CD14-positive monocyte (primary cell): ENCODE measurements around the gene USPL1. TPM values are rescaled to one million over a fixed set of nuclear protein-coding genes. Genes with fewer than 3 reads are reported as not detected.

ENCODE experiments used
- DNase-seq, 3 donors: peaks; one replicate each; pipeline ENCODE4 v3.0.0-alpha.2; 2011 to 2022
- H2AFZ ChIP-seq: 2 replicates; pipeline ENCODE4 v1.6.0; 2012; ENCODE audit warnings: mild to moderate bottlenecking, low read depth, low read length, inconsistent platforms; ENCODE audit not compliant: insufficient read depth, poor library complexity, severe bottlenecking
- H3K27ac ChIP-seq, 2 donors: 1 replicate in 1 of 2; 2 replicates in 1 of 2; pipeline ENCODE4 v1.5.1; 2012 to 2013; ENCODE audit warnings: low read length in 2 of 2, control low read depth in 1 of 2, inconsistent platforms in 1 of 2, low read depth in 1 of 2, mild to moderate bottlenecking in 1 of 2
- H3K27me3 ChIP-seq, 2 donors: one replicate each; pipeline versions ENCODE4 v1.6.0 to v1.6.1; 2011 to 2013; ENCODE audit warnings: low read length in 2 of 2; ENCODE audit not compliant: control insufficient read depth in 2 of 2, insufficient read depth in 2 of 2
- H3K36me3 ChIP-seq, 2 donors: replicated peaks in 1 of 2; 1 replicate in 1 of 2; 2 replicates in 1 of 2; pipeline versions ENCODE4 v1.5.1 to v1.6.1; 2012 to 2013; ENCODE audit warnings: low read length in 2 of 2, control low read depth in 1 of 2, inconsistent platforms in 1 of 2, mild to moderate bottlenecking in 1 of 2; ENCODE audit not compliant: insufficient read depth in 2 of 2, control insufficient read depth in 1 of 2
- H3K4me1 ChIP-seq, 2 donors: 1 replicate in 1 of 2; 2 replicates in 1 of 2; pipeline versions ENCODE4 v1.5.1 to v1.6.1; 2012 to 2013; ENCODE audit warnings: low read length in 2 of 2, control low read depth in 1 of 2, inconsistent platforms in 1 of 2, mild to moderate bottlenecking in 1 of 2, moderate library complexity in 1 of 2; ENCODE audit not compliant: insufficient read depth in 2 of 2, control insufficient read depth in 1 of 2
- H3K4me2 ChIP-seq: replicated peaks from 2 replicates; pipeline ENCODE3; 2012; ENCODE audit warnings: low read length, moderate library complexity, mild to moderate bottlenecking; ENCODE audit not compliant: poor library complexity, severe bottlenecking; ENCODE audit errors: extremely low read depth
- H3K4me3 ChIP-seq, 3 experiments: fragments of 200-600 bp in 1 of 3; sonication (generic) in 1 of 3; replicated peaks in 1 of 3; 1 replicate in 2 of 3; 2 replicates in 1 of 3; pipeline ENCODE4 v1.5.1; 2011 to 2013; ENCODE audit warnings: low read length in 3 of 3, mild to moderate bottlenecking in 3 of 3, control low read depth in 2 of 3, low read depth in 2 of 3, inconsistent platforms in 1 of 3, moderate library complexity in 1 of 3
- H3K79me2 ChIP-seq: 2 replicates; pipeline ENCODE4 v1.6.0; 2012; ENCODE audit warnings: mild to moderate bottlenecking, control low read depth, inconsistent platforms, low read length, moderate library complexity; ENCODE audit not compliant: insufficient read depth
- H3K9ac ChIP-seq: 2 replicates; pipeline ENCODE4 v1.6.0; 2017; ENCODE audit warnings: low read length, mild to moderate bottlenecking; ENCODE audit not compliant: insufficient read depth, poor library complexity, severe bottlenecking
- H3K9me3 ChIP-seq, 2 donors: replicated peaks in 1 of 2; 1 replicate in 1 of 2; 2 replicates in 1 of 2; pipeline versions ENCODE4 v1.5.1 to v1.6.1; 2012 to 2013; ENCODE audit warnings: low read length in 2 of 2, control low read depth in 1 of 2; ENCODE audit not compliant: control insufficient read depth in 1 of 2, insufficient read depth in 1 of 2
- H4K20me1 ChIP-seq: 2 replicates; pipeline ENCODE4 v1.6.0; 2012; ENCODE audit warnings: mild to moderate bottlenecking, low read length, control low read depth, moderate library complexity; ENCODE audit not compliant: insufficient read depth
- H3K27ac Mint-ChIP-seq, 7 donors: one replicate each; pipeline ENCODE4 v1.8.0; 2020; ENCODE audit warnings: mild to moderate bottlenecking in 7 of 7, mixed read lengths in 7 of 7, moderate library complexity in 6 of 7, inconsistent platforms in 2 of 7
- H3K27me3 Mint-ChIP-seq, 3 donors: one replicate each; pipeline ENCODE4 v1.8.0; 2021 to 2022; ENCODE audit warnings: low read depth in 3 of 3, mild to moderate bottlenecking in 3 of 3, mixed read lengths in 3 of 3, moderate library complexity in 3 of 3, inconsistent platforms in 1 of 3
- H3K36me3 Mint-ChIP-seq, 2 donors: one replicate each; pipeline ENCODE4 v1.8.0; 2020; ENCODE audit warnings: mixed read lengths in 2 of 2, inconsistent platforms in 1 of 2, mild to moderate bottlenecking in 1 of 2
- H3K4me1 Mint-ChIP-seq: one replicate; pipeline ENCODE4 v1.8.0; 2020; ENCODE audit warnings: mild to moderate bottlenecking, mixed read lengths
- H3K4me3 Mint-ChIP-seq, 2 donors: one replicate each; pipeline ENCODE4 v1.8.0; 2020; ENCODE audit warnings: mild to moderate bottlenecking in 2 of 2, mixed read lengths in 2 of 2, moderate library complexity in 1 of 2
- H3K9me3 Mint-ChIP-seq, 7 donors: one replicate each; pipeline ENCODE4 v1.8.0; 2020 to 2022; ENCODE audit warnings: mixed read lengths in 7 of 7, mild to moderate bottlenecking in 6 of 7, moderate library complexity in 6 of 7, inconsistent platforms in 2 of 7
- CTCF ChIP-seq: fragments of 200-600 bp; IDR thresholded peaks from one replicate; pipeline ENCODE4 v1.8.0; 2022; ENCODE audit warnings: antibody characterized with exemption, mild to moderate bottlenecking
- WGBS: methylation state at CpG from one replicate; pipeline ENCODE4 v1.1.5; 2013; ENCODE audit warnings: missing lambda C conversion rate; ENCODE audit not compliant: insufficient coverage; 5-methylcytosine and 5-hydroxymethylcytosine counted together
- intact Hi-C, 2 donors: fragments of 100-400 bp; cut with micrococcal nuclease; formaldehyde crosslinking; loops; one replicate each; pipeline versions ENCODE4 v1.15.0 to v1.15.1; 2023
- polyA plus RNA-seq, 3 donors: library from polyadenylated mRNA; depleted of rRNA in 1 of 3; unstranded in 2 of 3; stranded (reverse) in 1 of 3; fragments of 300-500 nt in 2 of 3; fragments of >200 nt in 1 of 3; fragmentation: Illumina TruSeq in 2 of 3; gene quantifications; 1 replicate in 2 of 3; 2 replicates in 1 of 3; pipeline ENCODE4 v1.2.3, GENCODE V29; 2012 to 2021

USPL1 gene
- polyA plus RNA-seq, 3 donors, result 3.9 to 20.5 (median 5.5) TPM

GRCh38 chr13:30619731-30620130, 2.0 kb downstream of the USPL1 start:
- no peaks in the 10 kb centered on the region for H3K9me3 Mint-ChIP-seq
- no peak for TF ChIP-seq CTCF
- H3K4me3 ChIP-seq, result peak overlapping the region in 1 of 3 experiments; percentile 95

GRCh38 chr13:30620941-30621340, 3.2 kb downstream of the USPL1 start:
- no peak for TF ChIP-seq CTCF
- Mint-ChIP-seq H3K27me3 (no peaks in the 10 kb centered on the region), H3K4me1 (no peaks in the 10 kb centered on the region), H3K9me3 (no peaks in the 10 kb centered on the region), H3K27ac (no peak overlapping the region), H3K4me3 (no peak overlapping the region), H3K36me3 (peaks cover 37 to 40% of the 10 kb centered on the region in 2 donors)
- H3K4me3 ChIP-seq, result no peak overlapping the region
- H3K27me3 ChIP-seq, result no peaks in the 10 kb centered on the region
- H3K36me3 ChIP-seq, result peaks cover 32 to 34% of the 10 kb centered on the region in 2 donors
- peaks cover 20 to 25% of the 10 kb centered on the region in 2 donors for H3K4me1 ChIP-seq
- peaks cover 82% of the 10 kb centered on the region for H3K79me2 ChIP-seq
- no peaks in the 10 kb centered on the region for H3K9me3 ChIP-seq
- no peak overlapping the region for H3K27ac ChIP-seq
- H2AFZ ChIP-seq, result no peak overlapping the region
- intact Hi-C loops, result no loop called here
- 100% methylated on average over 2 of the region's 3 CpGs for WGBS
- peaks cover 13% of the 10 kb centered on the region for H4K20me1 ChIP-seq
- no peak overlapping the region for H3K9ac ChIP-seq
- no peak for DNase-seq
- no peak overlapping the region for H3K4me2 ChIP-seq

More at GRCh38 chr13:30619731-30620130, 2.0 kb downstream of the USPL1 start:
- Histone ChIP-seq H4K20me1 (peaks cover 13% of the 10 kb centered on the region), H3K4me1 (peaks cover 28 to 34% of the 10 kb centered on the region in 2 donors), H3K9ac (no peak overlapping the region), H3K79me2 (peaks cover 82% of the 10 kb centered on the region), H2AFZ (no peak overlapping the region), H3K4me2 (peak overlapping the region; percentile 97), H3K9me3 (no peaks in the 10 kb centered on the region), H3K27me3 (no peaks in the 10 kb centered on the region), H3K36me3 (peaks cover 29 to 30% of the 10 kb centered on the region in 2 donors), H3K27ac (peak overlapping the region in 1 of 2 donors; percentile 86)
- H3K4me1 Mint-ChIP-seq, result peaks cover 5% of the 10 kb centered on the region
- intact Hi-C loops, result loop anchor here (5.0 to 10.0 kb wide), 6 partner anchors 42 to 775 kb away; partner anchors contain the start of genes ALOX5AP (in 1 of the 2) and HMGB1 (in 1 of the 2)
- no peak overlapping the region for H3K4me3 Mint-ChIP-seq
- H3K27me3 Mint-ChIP-seq, result no peaks in the 10 kb centered on the region
- WGBS, result 76% methylated on average over 2 of the region's 5 CpGs
- no peak overlapping the region for H3K27ac Mint-ChIP-seq
- H3K36me3 Mint-ChIP-seq, result peaks cover 31 to 32% of the 10 kb centered on the region in 2 donors
- no peak for DNase-seq
